GM12878 (cell line): ENCODE results near the gene ANKS1A. TPM values are rescaled to one million over a fixed set of nuclear protein-coding genes. Genes with fewer than 3 reads are reported as not detected.
"Not testable (repeated sequence)": the region's sequence is repeated elsewhere in the genome, so short reads cannot be mapped to it uniquely, and the experiment has no call there.

ENCODE experiments used
- ATAC-seq: fragments of 200-7000 bp; cut with Tn5 transposase; 3 replicates; pipeline ENCODE4 v1.9.1; 2020; ENCODE audit warnings: mild to moderate bottlenecking, moderate library complexity
- BruUV-seq: library from RNA; stranded (reverse); fragments of 400-500 nt; replicated peaks from 2 replicates; lab custom pipeline; 2021; lab: Mats Ljungman, UMichigan
- CTCF ChIA-PET: fragments of 300-600 bp; sonication (Branson Sonifier 250); formaldehyde crosslinking; extraction: SDS; loops from one replicate; lab custom pipeline; 2021; ENCODE audit warnings: inconsistent platforms; lab: Yijun Ruan, JAX
- POLR2A ChIA-PET: fragments of 350-600 bp; formaldehyde crosslinking; extraction: SDS; loops from one replicate; lab custom pipeline; 2021; ENCODE audit warnings: inconsistent platforms; lab: Charles Lee
- RAD21 ChIA-PET: fragments of 300-600 bp; sonication (Branson Sonifier 250); formaldehyde crosslinking; loops from one replicate; lab custom pipeline; 2023; ENCODE audit warnings: antibody characterized with exemption; ENCODE audit not compliant: unreplicated experiment; lab: Charles Lee
- SMC1A ChIA-PET: fragments of 300-600 bp; sonication (Branson Sonifier 250); formaldehyde crosslinking; loops from one replicate; lab custom pipeline; 2023; ENCODE audit not compliant: unreplicated experiment, uncharacterized antibody; lab: Charles Lee
- DNase-seq: peaks from one replicate; pipeline ENCODE4 v3.0.0-alpha.2; 2011; ENCODE audit warnings: low read depth, low spot score
- FAIRE-seq: peaks from 3 replicates; lab custom pipeline; 2011; peaks lifted over from hg19 to GRCh38; lab: Jason Lieb, UNC
- H2AFZ ChIP-seq: 2 replicates; pipeline ENCODE4 v1.6.0; 2011; ENCODE audit warnings: low read depth, low read length, control low read depth; ENCODE audit not compliant: control insufficient read depth
- H3K27ac ChIP-seq: 2 replicates; pipeline ENCODE4 v1.5.1; 2011; ENCODE audit warnings: control low read depth; ENCODE audit not compliant: control insufficient read depth, insufficient read depth
- H3K27me3 ChIP-seq, 2 experiments: replicated peaks in 1 of 2; 2 replicates each; pipeline versions ENCODE4 v1.6.0 to v1.6.1; 2011; ENCODE audit warnings: low read length in 1 of 2; ENCODE audit not compliant: control insufficient read depth in 2 of 2, insufficient read depth in 2 of 2
- H3K36me3 ChIP-seq, 2 experiments: 2 replicates each; pipeline ENCODE4 v1.5.1; 2011; ENCODE audit warnings: low read length in 1 of 2; ENCODE audit not compliant: control insufficient read depth in 2 of 2, insufficient read depth in 2 of 2
- H3K4me1 ChIP-seq: 2 replicates; pipeline ENCODE4 v1.6.1; 2011; ENCODE audit warnings: mild to moderate bottlenecking, low read length, moderate library complexity, mixed read lengths; ENCODE audit not compliant: control insufficient read depth, insufficient read depth
- H3K4me2 ChIP-seq: 2 replicates; pipeline ENCODE4 v1.6.0; 2011; ENCODE audit warnings: control low read depth; ENCODE audit not compliant: control insufficient read depth, insufficient read depth
- H3K4me3 ChIP-seq: fragments of 200-600 bp; sonication (generic); 2 replicates; pipeline ENCODE4 v1.5.1; 2016
- H3K79me2 ChIP-seq: 2 replicates; pipeline ENCODE4 v1.6.0; 2011; ENCODE audit warnings: low read length; ENCODE audit not compliant: control insufficient read depth, insufficient read depth
- H3K9ac ChIP-seq: 2 replicates; pipeline ENCODE4 v1.8.0; 2011; ENCODE audit warnings: low read length, control low read depth, mixed read lengths; ENCODE audit not compliant: control insufficient read depth, insufficient read depth
- H3K9me3 ChIP-seq: replicated peaks from 3 replicates; pipeline ENCODE4 v1.5.1; 2011; ENCODE audit warnings: mild to moderate bottlenecking, low read length; ENCODE audit not compliant: control insufficient read depth, insufficient read depth
- H4K20me1 ChIP-seq: 2 replicates; pipeline ENCODE4 v1.6.0; 2011; ENCODE audit not compliant: control insufficient read depth, insufficient read depth
- MTA3 ChIP-seq: IDR thresholded peaks from 2 replicates; pipeline ENCODE4 v1.6.1; 2012; ENCODE audit warnings: low read length, inconsistent platforms, borderline replicate concordance
- RELA ChIP-seq: fragments of 450-650 bp; IDR thresholded peaks from 2 replicates; pipeline ENCODE4 v1.8.0; 2014; ENCODE audit warnings: borderline replicate concordance; ENCODE audit not compliant: partially characterized antibody
- WGBS: methylation state at CpG from one replicate; pipeline ENCODE4 v1.1.6; 2016; ENCODE audit warnings: low lambda C conversion rate; ENCODE audit not compliant: insufficient replicate concordance, insufficient coverage; ENCODE audit errors: missing lambda C conversion rate; 5-methylcytosine and 5-hydroxymethylcytosine counted together
- in situ Hi-C: fragments of 300-500 bp; cut with MboI; formaldehyde crosslinking; loops from 9 replicates; pipeline ENCODE4 v1.14.3; 2018; ENCODE audit warnings: mixed read lengths
- intact Hi-C: fragments of 100-400 bp; cut with micrococcal nuclease; formaldehyde crosslinking; loops from one replicate; pipeline ENCODE4 v1.14.2; 2022; ENCODE audit not compliant: unreplicated experiment
- polyA plus RNA-seq, 11 experiments: library from polyadenylated mRNA; depleted of rRNA in 4 of 11; unstranded in 6 of 11; stranded (reverse) in 5 of 11; fragments of >200 nt; fragmentation: Nextera tagmentation in 4 of 11; fragmentation: Illumina TruSeq in 1 of 11; extraction: Ambion mirVana in 4 of 11; extraction: Trizol in 1 of 11; gene quantifications; 1 replicate in 1 of 11; 2 replicates in 10 of 11; pipeline versions ENCODE4 v1.2.1 to v1.2.3, GENCODE V29; 2011 to 2016; ENCODE audit warnings: inconsistent platforms in 2 of 11, missing spikeins in 2 of 11, low read depth in 1 of 11
- total RNA-seq, 4 experiments: library from RNA; depleted of rRNA in 3 of 4; stranded (reverse); fragments of >200 nt in 3 of 4; fragmentation: Illumina TruSeq in 1 of 4; extraction: Trizol in 1 of 4; gene quantifications; 2 replicates each; pipeline versions ENCODE4 v1.2.1 to v1.2.3, GENCODE V29; 2013 to 2021

The ANKS1A gene
- total and polyA plus RNA-seq, 10 of the 15 experiments (the other 5 are each of a cell fraction or from before 2014, with no cell fraction given), result 0.60 to 7.0 (median 3.0) TPM

GRCh38 chr6:34839666-34840352 lies 49.2 kb upstream of the ANKS1A start:
- in situ Hi-C loops, result no loop called here
- Histone ChIP-seq H3K4me3 (no peak overlapping the region), H3K4me1 (no peaks in the 10 kb centered on the region), H3K9ac (no peak overlapping the region), H3K4me2 (no peak overlapping the region)
- no peak for TF ChIP-seq RELA
- no peak for TF ChIP-seq MTA3
- TF ChIP-seq, all 136 proteins: peak for 0
- no peak for FAIRE-seq
- BruUV-seq, result no TSS peak
- DNase-seq, result no peak
- Histone ChIP-seq H3K27me3 (no peaks in the 10 kb centered on the region), H3K36me3 (peaks cover 8 to 21% of the 10 kb centered on the region in 2 experiments), H4K20me1 (no peaks in the 10 kb centered on the region), H2AFZ (no peak overlapping the region), H3K79me2 (no peaks in the 10 kb centered on the region), H3K9me3 (no peaks in the 10 kb centered on the region), H3K27ac (no peak overlapping the region)
- CTCF ChIA-PET, result no interaction called here
- RAD21 ChIA-PET, result no interaction called here
- POLR2A ChIA-PET, result no interaction called here
- WGBS, result 98% methylated on average over 15 of the region's 15 CpGs
- SMC1A ChIA-PET, result no interaction called here
- no peak for ATAC-seq
- intact Hi-C loops, result no loop called here

- in situ Hi-C loops, BruUV-seq, FAIRE-seq, H3K9ac ChIP-seq, DNase-seq, H3K4me1 ChIP-seq, H3K4me2 ChIP-seq, ATAC-seq, H3K4me3 ChIP-seq, RAD21 ChIA-PET, H4K20me1 ChIP-seq, H2AFZ ChIP-seq, H3K27me3 ChIP-seq, intact Hi-C loops, H3K9me3 ChIP-seq, H3K27ac ChIP-seq, H3K79me2 ChIP-seq: not testable (repeated sequence)
- 100% methylated on average over 6 of the region's 6 CpGs for WGBS
- ChIA-PET SMC1A (interaction anchor here (0.6 kb wide), 1 partner anchor 168 kb away, joined by 3 read pairs; no protein-coding TSS in a partner anchor), POLR2A (interaction anchor here (0.6 kb wide), 1 partner anchor 77 kb away, joined by 7 read pairs; no protein-coding TSS in a partner anchor), CTCF (interaction anchor here (0.6 to 0.8 kb wide), 2 partner anchors 18 to 1218 kb away, joined by 3 to 4 read pairs; no protein-coding TSS in a partner anchor)
- H3K36me3 ChIP-seq, result peaks cover 3 to 12% of the 10 kb centered on the region in 2 experiments; a peak in 2 of 4 replicates
Observed at GRCh38 chr6:34849066-34849465, 40.0 kb upstream of the ANKS1A start.
